OCI-LY3 (cell line): ENCODE measurements around the gene PNPLA3.

Experiments
- H2AFZ ChIP-seq: fragments of 200-600, 300-600 bp; shearing (Covaris generic); 2 replicates; pipeline ENCODE4 v1.6.0; 2014; ENCODE audit warnings: antibody characterized with exemption, low read depth, low read length
- H3K27ac ChIP-seq: fragments of 200-600, 300-600 bp; sonication (generic); 2 replicates; pipeline ENCODE4 v1.5.1; 2014; ENCODE audit warnings: mild to moderate bottlenecking, low read length, moderate library complexity, mixed read lengths
- H3K27me3 ChIP-seq: fragments of 200-600, 300-600 bp; sonication (generic); 2 replicates; pipeline ENCODE4 v1.6.1; 2014; ENCODE audit warnings: low read depth, low read length, mixed read lengths
- H3K36me3 ChIP-seq: fragments of 200-600, 300-600 bp; sonication (generic); replicated peaks from 2 replicates; pipeline ENCODE3; 2014; ENCODE audit warnings: low read depth, low read length, mixed read lengths
- H3K4me1 ChIP-seq: fragments of 300-600, 200-600 bp; sonication (generic); 2 replicates; pipeline ENCODE4 v1.6.1; 2014; ENCODE audit warnings: low read length, mixed read lengths
- H3K4me2 ChIP-seq: fragments of 200-600, 300-600 bp; sonication (generic); 2 replicates; pipeline ENCODE4 v1.6.1; 2014; ENCODE audit warnings: low read length, mixed read lengths
- H3K4me3 ChIP-seq: fragments of 300-600, 200-600 bp; sonication (generic); 2 replicates; pipeline ENCODE4 v1.5.1; 2014; ENCODE audit warnings: antibody characterized with exemption, mild to moderate bottlenecking, low read length, moderate library complexity
- H3K79me2 ChIP-seq: fragments of 300-600, 200-600 bp; shearing (Covaris generic); 2 replicates; pipeline ENCODE4 v1.6.1; 2014; ENCODE audit warnings: mild to moderate bottlenecking, low read length, mixed read lengths
- H3K9ac ChIP-seq: fragments of 300-600, 200-600 bp; shearing (Covaris generic); 2 replicates; pipeline ENCODE4 v1.6.0; 2014; ENCODE audit warnings: mild to moderate bottlenecking, low read length, moderate library complexity
- H3K9me3 ChIP-seq: fragments of 200-600, 300-600 bp; shearing (Covaris generic); 2 replicates; pipeline ENCODE4 v1.6.1; 2014; ENCODE audit warnings: low read length, mixed read lengths; ENCODE audit not compliant: insufficient read depth
- H4K20me1 ChIP-seq: fragments of 200-600, 300-600 bp; sonication (generic); 2 replicates; pipeline ENCODE4 v1.6.1; 2016; ENCODE audit warnings: low read length, mixed read lengths; ENCODE audit not compliant: insufficient read depth
- EZH2phosphoT487 ChIP-seq: fragments of 200-600 bp; shearing (Covaris generic); IDR thresholded peaks from 2 replicates; pipeline ENCODE4 v1.6.1; 2018; ENCODE audit warnings: antibody characterized with exemption, mixed run types, low read depth
- TF ChIP-seq, protein P1 (sequence below): fragments of 200-600, 300-600 bp; sonication (generic); IDR thresholded peaks from 2 replicates; pipeline ENCODE4 v1.5.1; 2014; ENCODE audit warnings: antibody characterized with exemption, low read length, low read depth

PNPLA3 gene

GRCh38 chr22:43881091-43882061, 42.2 kb upstream of the PNPLA3 start:
- no peak for TF ChIP-seq EZH2phosphoT487
- TF ChIP-seq, protein P1, sequence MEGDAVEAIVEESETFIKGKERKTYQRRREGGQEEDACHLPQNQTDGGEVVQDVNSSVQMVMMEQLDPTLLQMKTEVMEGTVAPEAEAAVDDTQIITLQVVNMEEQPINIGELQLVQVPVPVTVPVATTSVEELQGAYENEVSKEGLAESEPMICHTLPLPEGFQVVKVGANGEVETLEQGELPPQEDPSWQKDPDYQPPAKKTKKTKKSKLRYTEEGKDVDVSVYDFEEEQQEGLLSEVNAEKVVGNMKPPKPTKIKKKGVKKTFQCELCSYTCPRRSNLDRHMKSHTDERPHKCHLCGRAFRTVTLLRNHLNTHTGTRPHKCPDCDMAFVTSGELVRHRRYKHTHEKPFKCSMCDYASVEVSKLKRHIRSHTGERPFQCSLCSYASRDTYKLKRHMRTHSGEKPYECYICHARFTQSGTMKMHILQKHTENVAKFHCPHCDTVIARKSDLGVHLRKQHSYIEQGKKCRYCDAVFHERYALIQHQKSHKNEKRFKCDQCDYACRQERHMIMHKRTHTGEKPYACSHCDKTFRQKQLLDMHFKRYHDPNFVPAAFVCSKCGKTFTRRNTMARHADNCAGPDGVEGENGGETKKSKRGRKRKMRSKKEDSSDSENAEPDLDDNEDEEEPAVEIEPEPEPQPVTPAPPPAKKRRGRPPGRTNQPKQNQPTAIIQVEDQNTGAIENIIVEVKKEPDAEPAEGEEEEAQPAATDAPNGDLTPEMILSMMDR = no peak
- Histone ChIP-seq H3K27ac (no peak overlapping the region), H3K4me1 (peaks cover 4% of the 10 kb centered on the region), H3K9me3 (no peaks in the 10 kb centered on the region), H3K4me2 (no peak overlapping the region), H3K27me3 (peaks cover 14% of the 10 kb centered on the region), H3K9ac (no peak overlapping the region), H3K36me3 (no peaks in the 10 kb centered on the region), H3K4me3 (no peak overlapping the region), H2AFZ (no peak overlapping the region), H3K79me2 (no peaks in the 10 kb centered on the region), H4K20me1 (no peaks in the 10 kb centered on the region)

DNA sequence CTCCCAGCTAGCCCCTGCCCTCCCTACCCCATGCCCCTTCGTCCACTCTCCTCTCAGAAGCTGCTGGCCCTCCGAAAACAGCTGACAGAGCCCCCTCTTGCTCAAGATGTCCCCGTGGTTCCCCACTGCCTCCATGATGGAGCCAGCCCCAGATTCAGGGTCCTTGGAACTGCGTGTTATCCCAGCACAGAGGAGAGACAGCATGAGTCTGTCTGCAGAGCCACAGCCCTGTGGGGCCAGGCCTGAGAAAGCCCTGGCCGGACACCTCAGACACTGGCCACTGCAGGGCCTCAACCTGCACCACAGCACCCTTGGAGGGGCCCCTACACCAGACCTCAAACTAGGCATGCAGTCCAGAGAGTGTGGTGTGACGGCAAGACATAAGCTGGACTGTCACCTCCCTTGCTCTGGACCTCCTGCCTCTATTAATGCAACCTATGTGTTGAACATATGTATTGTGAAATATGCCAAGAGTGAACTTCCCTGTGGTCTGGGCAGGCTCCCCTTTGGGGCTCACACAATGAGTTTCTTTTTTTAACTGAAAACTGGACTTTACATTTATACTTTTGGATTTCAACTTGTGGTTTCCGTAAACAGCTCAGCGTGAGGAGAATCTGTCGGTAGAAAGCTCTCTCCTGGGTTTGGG, 41.4 kb upstream of the PNPLA3 start:
- H3K27ac ChIP-seq = no peak overlapping the region
- H3K27me3 ChIP-seq = peaks cover 8% of the 10 kb centered on the region
- H3K9me3 ChIP-seq = no peaks in the 10 kb centered on the region
- no peak overlapping the region for H3K4me2 ChIP-seq
- TF ChIP-seq EZH2phosphoT487 = no peak
- TF ChIP-seq, protein P1 = no peak
- H3K36me3 ChIP-seq = no peaks in the 10 kb centered on the region
- no peak overlapping the region for H3K9ac ChIP-seq
- H4K20me1 ChIP-seq = no peaks in the 10 kb centered on the region
- H3K4me3 ChIP-seq = no peak overlapping the region
- peaks cover 4% of the 10 kb centered on the region for H3K4me1 ChIP-seq
- H3K79me2 ChIP-seq = no peaks in the 10 kb centered on the region
- no peak overlapping the region for H2AFZ ChIP-seq

- Histone ChIP-seq H3K4me2 (peak overlapping the region; percentile 44), H3K27me3 (peaks cover 4% of the 10 kb centered on the region), H3K4me1 (peaks cover 4% of the 10 kb centered on the region), H3K27ac (no peak overlapping the region), H3K9ac (no peak overlapping the region), H3K79me2 (no peaks in the 10 kb centered on the region), H3K36me3 (no peaks in the 10 kb centered on the region), H4K20me1 (no peaks in the 10 kb centered on the region), H3K9me3 (no peaks in the 10 kb centered on the region), H3K4me3 (no peak overlapping the region), H2AFZ (no peak overlapping the region; the same call in 1 of the 2 replicates)
- TF ChIP-seq, protein P1 = peak; percentile 91
- no peak for TF ChIP-seq EZH2phosphoT487
Observed at GRCh38 chr22:43883012-43883661, 40.5 kb upstream of the PNPLA3 start.
